Fibroblast of the conjunctiva (primary cell): ENCODE results near the gene GLYATL1B.
"Not testable (repeated sequence)": the region's sequence is repeated elsewhere in the genome, so short reads cannot be mapped to it uniquely, and the experiment has no call there.

ENCODE experiments used
- DNase-seq: peaks from one replicate; pipeline ENCODE4 v3.0.0-alpha.2; 2010; ENCODE audit warnings: low read depth

GLYATL1B gene, protein sequence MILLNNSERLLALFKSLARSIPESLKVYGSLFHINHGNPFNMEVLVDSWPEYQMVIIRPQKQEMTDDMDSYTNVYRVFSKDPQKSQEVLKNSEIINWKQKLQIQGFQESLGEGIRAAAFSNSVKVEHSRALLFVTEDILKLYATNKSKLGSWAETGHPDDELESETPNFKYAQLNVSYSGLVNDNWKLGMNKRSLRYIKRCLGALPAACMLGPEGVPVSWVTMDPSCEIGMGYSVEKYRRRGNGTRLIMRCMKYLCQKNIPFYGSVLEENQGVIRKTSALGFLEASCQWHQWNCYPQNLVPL

DNA sequence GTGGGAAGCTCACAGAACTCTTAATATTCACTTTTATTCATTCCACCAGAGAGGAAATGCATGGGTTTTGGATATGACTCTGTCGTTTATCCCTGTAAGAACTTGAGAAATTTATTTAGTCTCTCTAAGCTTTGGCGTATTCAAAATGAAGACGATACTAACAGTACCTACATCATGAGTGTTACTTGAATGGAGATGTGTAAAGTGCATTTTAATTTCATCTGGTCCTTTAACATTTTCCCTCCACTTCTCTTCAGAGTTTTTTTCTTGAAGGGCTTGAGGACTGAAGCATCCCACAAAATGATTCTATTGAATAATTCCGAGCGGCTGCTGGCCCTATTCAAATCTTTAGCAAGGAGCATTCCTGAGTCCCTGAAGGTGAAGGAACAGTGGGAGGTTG, at the start of gene GLYATL1B:
TSS of gene GLYATL1B (plus strand) at position 301 of the 400 bp plus-strand sequence. CDS start at position 301, 0 bp downstream.
- DNase-seq: not testable (repeated sequence)

- not testable (repeated sequence) for DNase-seq
Measured at GRCh38 chr11:59036542-59036941, 49.6 kb upstream of the GLYATL1B start.

GRCh38 chr11:59037434-59037833, 48.7 kb upstream of the GLYATL1B start:
- not testable (repeated sequence) for DNase-seq

GRCh38 chr11:59040607-59041006, 45.5 kb upstream of the GLYATL1B start:
- no peak for DNase-seq

DNA sequence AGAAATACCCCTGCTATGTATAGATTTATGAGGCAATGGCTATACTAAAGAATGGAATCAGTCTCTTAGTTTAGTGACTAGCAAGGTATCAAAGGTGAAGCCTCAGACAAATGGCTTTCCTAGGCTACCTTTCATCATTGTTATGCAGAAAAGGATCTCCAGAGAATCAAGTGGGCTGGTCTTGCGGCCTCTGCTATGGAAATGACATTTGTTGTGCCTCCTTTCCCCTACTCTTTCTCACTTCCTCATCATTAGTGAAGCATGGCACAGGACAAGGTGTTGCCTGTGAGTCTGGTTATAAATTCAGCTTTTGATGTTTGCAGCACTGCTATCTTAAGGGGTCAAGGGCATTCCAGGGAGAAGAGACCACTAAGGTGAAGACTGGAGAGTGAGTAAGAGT, 34.7 kb upstream of the GLYATL1B start:
- not testable (repeated sequence) for DNase-seq

GRCh38 chr11:59052355-59052754, 33.8 kb upstream of the GLYATL1B start:
- not testable (repeated sequence) for DNase-seq

- peak; percentile 30 for DNase-seq
Measured at GRCh38 chr11:59053387-59053786, 32.7 kb upstream of the GLYATL1B start.

DNA sequence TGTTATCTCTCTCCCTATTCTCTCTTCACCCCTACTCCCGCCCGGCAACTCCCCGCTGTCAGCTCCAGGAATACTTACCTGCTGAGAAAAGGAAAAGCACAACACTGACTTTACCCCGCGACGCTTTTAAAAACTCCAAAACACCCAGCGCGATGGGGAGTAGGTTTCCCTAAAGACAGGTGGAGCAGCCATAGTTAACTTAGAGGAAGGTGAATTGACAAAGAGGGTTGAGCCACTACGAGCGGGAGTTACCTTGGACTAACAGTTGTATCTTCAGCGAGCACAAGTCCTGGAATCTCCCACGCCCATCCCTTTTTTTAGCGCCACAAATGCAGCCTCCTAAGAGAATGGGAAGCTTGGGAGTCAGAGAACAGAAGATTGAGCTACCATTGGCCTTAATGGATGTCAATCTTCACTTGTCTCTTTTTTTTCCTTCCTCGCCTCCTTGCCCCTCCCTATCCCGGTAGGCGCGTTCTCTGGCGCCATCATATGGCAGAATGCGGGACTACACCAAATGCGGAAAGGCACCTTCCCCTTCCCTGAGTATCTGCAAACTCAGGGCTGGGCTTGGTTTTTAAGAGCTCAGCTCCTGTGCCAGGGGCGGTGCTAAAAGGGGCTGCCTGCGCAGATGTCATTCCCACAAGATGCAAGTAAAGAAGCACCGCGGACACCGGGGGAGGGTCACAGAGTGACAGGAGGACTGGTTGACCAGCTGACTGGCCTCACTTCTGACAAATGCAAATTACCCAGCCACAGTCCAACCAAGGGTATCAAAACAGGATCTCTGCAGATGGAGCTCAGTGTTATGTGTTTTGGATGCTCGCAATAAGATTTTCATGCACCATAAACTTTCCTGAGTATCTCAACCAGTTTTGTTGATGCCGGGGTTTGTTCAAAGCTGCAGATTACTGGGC, 27.7 kb upstream of the GLYATL1B start:
- DNase-seq: peak; percentile 80

- not testable (repeated sequence) for DNase-seq
Measured at GRCh38 chr11:59060096-59060495, 26.0 kb upstream of the GLYATL1B start.

- no peak for DNase-seq
Measured at GRCh38 chr11:59062602-59063529, 23.2 kb upstream of the GLYATL1B start.

DNA sequence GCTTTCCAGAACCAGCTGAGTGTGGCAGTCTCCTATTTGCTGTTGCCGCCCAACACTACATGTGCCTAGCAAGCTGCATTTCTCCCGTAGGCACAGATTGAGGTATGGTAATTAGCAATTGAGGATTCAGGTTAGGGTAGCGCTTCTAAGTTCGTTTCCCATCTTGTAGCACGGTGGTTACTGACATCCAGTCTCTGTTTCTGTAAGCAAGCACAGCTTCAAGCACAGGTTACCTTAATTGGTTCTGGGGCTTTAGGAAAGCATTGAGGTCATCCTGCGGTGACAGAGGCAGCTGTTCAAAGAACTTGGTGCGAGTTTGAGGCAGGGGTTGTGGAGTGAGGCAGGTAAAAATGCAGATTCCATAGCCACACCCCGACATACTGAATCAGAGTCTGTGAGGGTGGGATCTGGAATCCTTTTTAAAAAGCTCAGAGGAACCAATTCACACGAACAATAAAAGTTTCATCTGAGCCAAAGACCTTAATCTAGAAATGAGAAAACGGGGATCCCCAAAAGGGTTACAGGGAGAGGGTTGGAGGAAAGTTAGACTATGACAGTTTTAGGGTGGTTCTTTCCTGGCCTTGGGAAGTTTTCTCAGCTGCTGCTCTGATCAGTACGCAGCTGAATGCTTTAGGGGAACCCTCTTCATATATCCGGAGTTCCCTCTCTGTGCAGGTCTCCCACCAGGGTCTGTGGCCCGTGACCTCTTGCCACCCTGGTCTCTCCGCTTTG, 21.9 kb upstream of the GLYATL1B start:
- not testable (repeated sequence) for DNase-seq

DNA sequence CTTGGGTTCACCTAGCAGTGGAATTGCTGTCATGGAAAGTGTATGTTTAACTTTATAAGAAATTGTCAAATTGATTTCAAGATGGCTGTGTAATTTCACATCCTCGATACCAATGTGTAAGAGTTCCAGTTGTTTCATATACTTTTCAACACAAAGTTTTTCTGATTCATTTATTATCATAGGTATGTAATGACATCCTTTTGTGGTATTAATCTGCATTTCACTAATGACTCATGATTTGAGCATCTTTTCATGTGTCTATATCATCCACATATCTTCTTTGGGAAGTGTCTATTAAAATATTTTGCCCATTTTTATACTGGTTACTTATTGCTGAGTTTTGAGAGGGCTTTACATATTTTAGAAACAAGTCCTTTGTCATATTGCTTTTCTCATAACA, 17.0 kb upstream of the GLYATL1B start:
- DNase-seq: no peak

- DNase-seq: no peak
Measured at GRCh38 chr11:59076876-59077571, 9.1 kb upstream of the GLYATL1B start.

- DNase-seq: no peak
Measured at GRCh38 chr11:59078435-59078834, 7.7 kb upstream of the GLYATL1B start.

GRCh38 chr11:59079086-59079485, 7.0 kb upstream of the GLYATL1B start:
- DNase-seq: no peak

DNA sequence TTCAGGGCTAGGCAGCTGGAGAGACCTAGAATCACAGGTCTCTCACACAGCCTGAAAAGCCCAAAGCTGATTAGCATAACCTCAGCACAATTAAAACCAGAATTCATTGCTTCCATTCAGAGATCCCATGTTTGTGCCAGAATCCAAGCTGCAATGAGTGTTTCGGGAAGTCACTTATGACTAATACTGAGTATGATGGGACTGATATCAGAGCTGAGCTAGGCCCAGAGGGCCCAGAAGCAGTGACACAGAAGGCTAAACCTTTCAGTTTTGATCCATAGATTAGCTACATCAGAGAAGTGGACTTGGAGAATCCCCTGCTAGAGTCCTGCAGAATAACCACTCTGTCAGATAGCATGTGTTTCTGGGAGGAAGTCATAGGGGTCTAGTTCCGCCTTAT, 5.7 kb upstream of the GLYATL1B start:
- DNase-seq: not testable (repeated sequence)

DNA sequence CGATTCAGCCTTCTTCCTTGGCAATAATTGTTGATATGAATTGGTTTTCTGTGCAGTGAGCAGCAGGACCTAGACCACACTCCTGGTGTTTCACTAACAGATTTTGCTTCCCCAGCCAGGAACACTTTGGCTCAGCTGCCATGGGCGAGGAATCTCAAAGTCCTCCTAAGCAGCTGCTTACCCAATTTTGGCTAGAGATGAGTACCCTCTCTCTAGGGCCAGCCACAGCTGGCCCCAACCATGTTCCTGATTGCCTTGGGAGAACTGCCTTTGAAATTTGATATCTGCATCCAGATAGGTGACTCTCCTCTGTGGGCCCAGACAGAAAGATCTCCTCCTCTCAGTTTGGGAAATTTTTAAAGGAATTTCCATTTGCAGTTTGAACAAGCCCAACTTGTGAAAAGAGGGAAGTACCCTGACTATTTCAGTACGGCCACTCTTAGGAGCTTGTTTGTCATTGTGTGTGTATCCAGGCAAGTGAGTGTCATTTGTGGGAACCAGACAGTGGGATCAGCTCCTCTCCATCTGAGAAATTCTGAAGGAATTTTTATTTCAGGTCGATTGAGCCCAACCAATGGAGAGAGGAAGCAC, 4.6 kb upstream of the GLYATL1B start:
- not testable (repeated sequence) for DNase-seq

DNA sequence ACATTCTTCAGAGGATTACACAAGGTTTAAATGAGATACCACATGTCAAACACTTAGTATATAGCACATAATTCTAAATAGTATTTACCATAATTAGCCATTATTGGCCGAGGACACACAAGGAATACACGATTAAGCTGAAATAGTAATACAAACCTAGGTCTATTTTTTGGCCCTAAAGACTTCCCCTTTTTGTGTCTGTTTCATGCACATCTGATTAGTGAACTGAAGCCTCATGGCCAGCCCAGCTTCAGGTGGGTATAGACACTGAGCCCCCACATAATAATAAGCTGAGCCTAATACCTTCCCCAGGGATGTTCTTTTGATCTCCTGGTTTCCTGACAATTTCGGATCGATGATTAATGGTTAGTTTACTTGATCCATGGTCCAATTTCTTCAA, 2.1 kb downstream of the GLYATL1B start:
- no peak for DNase-seq

DNA sequence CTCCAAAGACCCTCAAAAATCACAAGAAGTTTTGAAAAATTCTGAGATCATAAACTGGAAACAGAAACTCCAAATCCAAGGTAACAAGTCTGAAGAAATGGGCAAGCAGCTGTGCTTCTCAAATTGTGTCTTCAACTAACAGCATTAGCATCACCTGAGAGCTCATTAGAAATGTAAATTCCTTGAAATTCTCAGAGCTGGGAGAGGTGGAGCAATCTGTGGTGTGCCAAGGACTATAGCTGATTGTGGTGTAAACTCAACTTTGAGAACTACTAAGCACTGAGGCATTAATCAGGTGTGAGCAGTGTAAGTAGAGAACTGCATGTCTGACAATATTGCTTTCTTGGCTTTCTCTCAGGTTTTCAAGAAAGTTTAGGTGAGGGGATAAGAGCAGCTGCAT, 7.5 kb downstream of the GLYATL1B start:
- DNase-seq: not testable (repeated sequence)

DNA sequence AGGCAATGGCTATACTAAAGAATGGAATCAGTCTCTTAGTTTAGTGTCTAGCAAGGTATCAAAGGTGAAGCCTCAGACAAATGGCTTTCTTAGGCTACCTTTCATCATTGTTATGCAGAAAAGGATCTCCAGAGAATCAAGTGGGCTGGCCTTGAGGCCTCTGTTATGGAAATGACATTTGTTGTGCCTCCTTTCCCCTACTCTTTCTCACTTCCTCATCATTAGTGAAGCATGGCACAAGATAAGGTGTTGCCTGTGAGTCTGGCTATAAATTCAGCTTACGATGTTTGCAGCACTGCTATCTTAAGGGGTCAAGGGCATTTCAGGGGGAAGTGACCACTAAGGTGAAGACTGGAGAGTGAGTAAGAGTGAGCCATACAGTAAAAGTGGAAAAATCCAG, 9.1 kb downstream of the GLYATL1B start:
- DNase-seq: not testable (repeated sequence)
